Measurements from ENCODE around the gene ANHX. TPM values are rescaled to one million over a fixed set of nuclear protein-coding genes. Genes with fewer than 3 reads are reported as not detected.

ANHX gene
- total RNA-seq, 2 experiments from 2014 or later = not detected

DNA sequence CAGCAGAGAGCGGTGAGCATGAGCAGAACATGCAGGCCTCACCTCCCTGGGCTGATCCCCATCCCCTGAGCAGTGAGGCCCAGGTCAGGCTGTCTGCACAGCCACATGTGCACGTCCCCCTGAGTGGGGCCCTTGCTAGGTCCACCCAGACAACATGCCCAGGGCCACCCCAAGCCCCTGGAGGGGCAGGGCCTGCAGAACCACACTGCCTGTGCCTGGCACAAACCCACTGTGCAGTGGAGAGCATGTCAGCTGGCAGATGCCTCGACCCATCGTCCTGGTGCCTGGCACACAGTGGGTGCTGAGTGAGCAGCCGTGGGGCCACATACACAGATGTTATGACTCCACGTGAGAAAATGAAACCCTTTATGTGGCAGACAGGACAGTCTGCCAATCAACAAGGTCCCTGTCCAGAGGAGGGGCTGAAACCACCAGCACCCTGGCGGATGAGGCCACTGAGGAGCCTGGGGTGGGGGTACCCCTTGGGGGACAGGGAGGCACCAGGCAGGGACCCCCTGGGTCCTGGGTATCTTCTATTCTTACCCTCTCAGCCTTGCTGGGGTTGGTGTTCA, 8.3 kb downstream of the ANHX start:
- peaks cover 4% of the 10 kb centered on the region for H3K36me3 Mint-ChIP-seq (ENCODE audit: low read depth)
- ChIA-PET CTCF (no interaction called here), POLR2A (no interaction called here)
- no peaks in the 10 kb centered on the region for H3K4me1 Mint-ChIP-seq (ENCODE audit: low read depth)
- ATAC-seq = no peak
- no peak overlapping the region for H3K27ac Mint-ChIP-seq
- H3K9me3 Mint-ChIP-seq (ENCODE audit: insufficient read depth) = peaks cover 36% of the 10 kb centered on the region
- DNase-seq = no peak
- no peak overlapping the region for H3K4me3 Mint-ChIP-seq
- H3K27me3 Mint-ChIP-seq (ENCODE audit: low read depth) = no peaks in the 10 kb centered on the region

DNA sequence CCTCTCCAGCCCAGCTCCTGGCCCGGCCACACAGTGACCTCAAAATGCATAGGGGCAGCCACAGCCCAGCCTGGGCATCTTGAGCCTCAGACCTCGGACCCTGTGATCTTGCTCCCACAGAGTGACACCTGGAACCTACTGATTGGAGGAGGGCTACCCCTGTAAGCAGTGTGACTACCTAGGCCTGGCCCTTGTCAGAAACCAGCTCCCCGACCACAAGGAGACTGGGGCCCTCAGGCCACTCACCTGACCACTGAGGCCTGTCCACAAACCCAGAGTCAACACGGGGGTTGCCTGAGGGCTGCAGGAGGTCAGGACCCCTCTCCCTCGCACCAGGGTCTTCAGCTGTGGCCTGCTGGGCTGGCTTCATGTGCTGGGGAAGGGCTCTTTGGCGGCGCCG, 9.0 kb downstream of the ANHX start:
- ATAC-seq = no peak
- Mint-ChIP-seq H3K4me1 (ENCODE audit: low read depth) (no peaks in the 10 kb centered on the region), H3K27me3 (ENCODE audit: low read depth) (no peaks in the 10 kb centered on the region), H3K27ac (no peak overlapping the region), H3K36me3 (ENCODE audit: low read depth) (peaks cover 4% of the 10 kb centered on the region), H3K9me3 (ENCODE audit: insufficient read depth) (peaks cover 40% of the 10 kb centered on the region), H3K4me3 (no peak overlapping the region)
- DNase-seq = no peak
- CTCF ChIA-PET = no interaction called here
- POLR2A ChIA-PET = no interaction called here

DNA sequence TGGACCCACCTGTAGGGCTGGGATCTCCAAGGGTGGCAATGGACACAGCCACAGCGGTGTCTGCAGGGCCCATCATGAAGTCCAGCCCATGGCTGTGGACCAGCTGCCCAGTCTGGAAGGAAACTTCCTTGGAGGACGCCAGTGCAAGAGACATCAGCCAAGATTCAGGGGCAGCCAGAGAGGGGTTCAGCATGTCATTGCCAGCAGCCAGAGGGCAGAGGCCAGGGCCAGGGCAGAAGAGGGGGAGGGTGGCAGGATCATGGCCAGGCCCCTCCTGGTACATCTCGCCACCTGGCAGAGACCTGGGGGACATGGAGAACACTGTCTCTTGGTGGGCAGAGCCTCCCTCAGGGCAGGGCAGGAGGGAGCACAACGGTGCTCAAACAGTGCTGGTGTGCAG, 10.2 kb downstream of the ANHX start:
- no peak for ATAC-seq
- Mint-ChIP-seq H3K9me3 (ENCODE audit: insufficient read depth) (peaks cover 34% of the 10 kb centered on the region), H3K4me3 (no peak overlapping the region), H3K27me3 (ENCODE audit: low read depth) (no peaks in the 10 kb centered on the region), H3K27ac (no peak overlapping the region), H3K4me1 (ENCODE audit: low read depth) (no peaks in the 10 kb centered on the region), H3K36me3 (ENCODE audit: low read depth) (peaks cover 4% of the 10 kb centered on the region)
- no peak for DNase-seq
- CTCF ChIA-PET = no interaction called here
- POLR2A ChIA-PET = no interaction called here

DNA sequence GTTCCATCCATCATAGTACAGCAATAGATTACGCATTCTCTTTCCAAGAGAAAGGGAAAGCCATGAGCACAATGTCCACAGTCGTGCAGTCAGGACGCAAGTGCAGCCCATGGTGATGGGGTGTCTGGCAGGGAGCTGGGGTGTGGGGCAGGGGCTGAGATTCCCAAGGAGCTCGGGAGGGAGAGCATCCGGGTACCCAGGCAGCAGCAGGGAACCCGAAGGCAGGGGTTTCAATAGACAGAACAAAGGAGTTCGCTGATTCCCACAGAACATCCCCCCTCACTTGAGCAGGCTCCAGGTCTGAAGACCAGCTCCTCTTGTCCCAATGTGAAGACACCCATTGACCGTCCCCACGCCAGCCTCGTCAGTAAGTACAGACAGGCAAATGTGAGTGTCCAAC, 13.5 kb downstream of the ANHX start:
- CTCF ChIA-PET = no interaction called here
- DNase-seq = no peak
- POLR2A ChIA-PET = no interaction called here
- no peaks in the 10 kb centered on the region for H3K27me3 Mint-ChIP-seq (ENCODE audit: low read depth)
- peaks cover 31% of the 10 kb centered on the region for H3K9me3 Mint-ChIP-seq (ENCODE audit: insufficient read depth)
- no peaks in the 10 kb centered on the region for H3K4me1 Mint-ChIP-seq (ENCODE audit: low read depth)
- H3K4me3 Mint-ChIP-seq = no peak overlapping the region
- H3K27ac Mint-ChIP-seq = no peak overlapping the region
- H3K36me3 Mint-ChIP-seq (ENCODE audit: low read depth) = no peaks in the 10 kb centered on the region
- ATAC-seq = no peak

DNA sequence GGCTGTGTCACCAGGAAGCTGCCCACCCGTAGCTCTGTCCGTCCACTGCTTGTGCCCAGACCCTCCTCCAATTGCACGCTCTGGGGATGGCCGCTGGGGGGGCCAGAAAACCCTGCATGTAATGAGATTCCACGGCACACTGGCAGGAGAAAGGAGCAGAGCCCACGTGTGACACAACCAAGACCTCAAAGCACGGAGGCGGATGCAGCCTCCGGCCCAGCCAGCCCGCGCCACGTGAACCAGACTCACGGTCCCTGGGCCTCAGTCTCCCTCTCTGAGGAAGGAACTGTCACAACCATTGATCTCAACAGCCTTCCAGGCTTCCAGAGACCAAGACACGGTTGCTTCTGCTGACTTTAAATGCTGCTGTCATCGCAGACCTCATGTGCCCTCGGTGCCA, 14.4 kb downstream of the ANHX start:
- DNase-seq (no peak), ATAC-seq (no peak)
- Mint-ChIP-seq H3K4me1 (ENCODE audit: low read depth) (no peaks in the 10 kb centered on the region), H3K9me3 (ENCODE audit: insufficient read depth) (peaks cover 31% of the 10 kb centered on the region), H3K4me3 (no peak overlapping the region), H3K27ac (no peak overlapping the region), H3K27me3 (ENCODE audit: low read depth) (no peaks in the 10 kb centered on the region), H3K36me3 (ENCODE audit: low read depth) (no peaks in the 10 kb centered on the region)
- ChIA-PET POLR2A (no interaction called here), CTCF (no interaction called here)

DNA sequence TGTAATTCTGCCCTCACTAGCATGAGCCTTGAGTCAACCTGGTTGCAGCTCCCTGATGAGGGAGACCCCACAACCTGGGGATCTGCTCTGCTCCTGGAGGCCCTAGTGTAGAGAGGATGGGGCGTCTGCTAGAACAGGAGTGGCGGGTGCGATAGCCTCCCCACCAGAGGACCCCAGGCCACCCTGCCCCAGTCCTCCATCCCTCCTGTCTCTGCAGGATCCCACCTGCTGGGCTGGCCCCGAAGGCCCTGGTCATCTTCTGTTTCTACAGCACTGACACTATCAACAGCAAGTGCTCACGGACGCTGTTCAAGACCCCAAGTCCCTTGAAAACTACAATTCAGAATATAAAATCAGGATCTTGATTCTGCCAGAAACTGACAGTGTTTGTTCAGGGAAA, 15.2 kb downstream of the ANHX start:
- Mint-ChIP-seq H3K27ac (no peak overlapping the region), H3K9me3 (ENCODE audit: insufficient read depth) (peaks cover 31% of the 10 kb centered on the region), H3K4me3 (no peak overlapping the region), H3K36me3 (ENCODE audit: low read depth) (no peaks in the 10 kb centered on the region), H3K4me1 (ENCODE audit: low read depth) (no peaks in the 10 kb centered on the region), H3K27me3 (ENCODE audit: low read depth) (no peaks in the 10 kb centered on the region)
- no peak for ATAC-seq
- DNase-seq = no peak
- POLR2A ChIA-PET = no interaction called here
- CTCF ChIA-PET = no interaction called here

DNA sequence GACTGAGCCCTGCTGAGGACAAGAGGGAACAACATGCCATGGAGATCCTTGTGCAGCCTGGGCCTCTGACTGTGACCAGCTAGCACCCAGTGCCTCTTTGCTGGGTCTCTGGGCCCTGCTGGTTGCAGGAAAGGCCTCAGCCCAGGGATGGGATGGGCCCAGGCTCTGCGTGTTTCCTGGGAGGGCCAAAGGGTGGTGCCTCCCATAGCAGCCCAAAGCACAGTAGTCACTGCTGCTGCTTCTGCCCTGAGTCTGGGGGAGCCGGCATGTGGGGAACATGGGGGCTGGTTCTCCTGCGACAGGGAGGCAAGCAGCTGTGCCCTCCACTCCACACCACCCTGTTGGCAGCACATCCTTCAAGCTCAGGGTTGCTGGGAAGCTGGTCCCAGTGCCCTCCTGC, 18.5 kb downstream of the ANHX start:
- CTCF ChIA-PET = no interaction called here
- no peak for DNase-seq
- H3K36me3 Mint-ChIP-seq (ENCODE audit: low read depth) = no peaks in the 10 kb centered on the region
- H3K9me3 Mint-ChIP-seq (ENCODE audit: insufficient read depth) = peaks cover 24% of the 10 kb centered on the region
- H3K4me1 Mint-ChIP-seq (ENCODE audit: low read depth) = no peaks in the 10 kb centered on the region
- no peak overlapping the region for H3K4me3 Mint-ChIP-seq
- POLR2A ChIA-PET = no interaction called here
- ATAC-seq = no peak
- no peak overlapping the region for H3K27ac Mint-ChIP-seq
- H3K27me3 Mint-ChIP-seq (ENCODE audit: low read depth) = no peaks in the 10 kb centered on the region

DNA sequence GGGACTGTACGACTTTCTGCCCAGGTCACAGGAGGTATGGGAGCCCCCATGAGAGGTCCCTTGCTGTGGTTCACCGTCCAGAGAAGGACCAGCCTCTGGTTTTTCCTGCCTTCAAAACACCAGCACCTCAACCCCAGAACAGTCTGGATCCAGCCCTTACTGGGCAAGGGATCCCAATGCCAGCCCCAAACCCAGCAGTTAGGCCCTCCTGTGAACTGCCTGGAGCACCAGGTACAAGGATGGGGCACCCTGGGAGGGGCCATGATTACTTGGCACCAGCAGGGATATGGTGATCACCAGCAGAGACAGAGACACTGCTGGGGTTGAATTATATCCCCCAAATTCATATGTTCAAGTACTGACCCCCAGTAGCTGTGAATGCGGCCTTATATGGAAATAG, 20.0 kb downstream of the ANHX start:
- Mint-ChIP-seq H3K27me3 (ENCODE audit: low read depth) (no peaks in the 10 kb centered on the region), H3K9me3 (ENCODE audit: insufficient read depth) (peaks cover 29% of the 10 kb centered on the region), H3K4me1 (ENCODE audit: low read depth) (no peaks in the 10 kb centered on the region), H3K36me3 (ENCODE audit: low read depth) (no peaks in the 10 kb centered on the region), H3K27ac (no peak overlapping the region), H3K4me3 (no peak overlapping the region)
- CTCF ChIA-PET = no interaction called here
- no peak for ATAC-seq
- POLR2A ChIA-PET = no interaction called here
- no peak for DNase-seq

DNA sequence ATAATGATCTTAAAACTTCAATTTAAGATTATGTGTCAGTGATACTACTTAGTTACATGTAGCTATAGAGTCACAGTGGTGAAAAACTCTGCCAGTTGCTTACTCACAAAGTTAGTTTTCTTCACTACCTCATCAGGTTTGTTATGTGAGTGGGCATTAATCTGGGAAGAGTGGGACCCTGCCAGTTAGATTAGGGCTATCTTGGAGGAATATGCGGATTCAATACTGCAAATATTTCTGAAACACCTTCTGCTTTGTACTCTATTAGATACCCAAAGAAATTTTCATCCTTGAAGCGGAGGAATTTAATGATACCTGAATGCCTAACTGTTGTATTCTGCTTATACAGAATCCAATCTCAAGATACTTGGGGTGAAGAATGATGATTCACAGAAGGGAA, 29.3 kb downstream of the ANHX start:
- ChIA-PET POLR2A (no interaction called here), CTCF (no interaction called here)
- DNase-seq = no peak
- H3K4me1 Mint-ChIP-seq (ENCODE audit: low read depth) = no peaks in the 10 kb centered on the region
- ATAC-seq = no peak
- H3K27ac Mint-ChIP-seq = no peak overlapping the region
- no peak overlapping the region for H3K4me3 Mint-ChIP-seq
- peaks cover 61% of the 10 kb centered on the region for H3K9me3 Mint-ChIP-seq (ENCODE audit: insufficient read depth)
- peaks cover 44% of the 10 kb centered on the region for H3K36me3 Mint-ChIP-seq (ENCODE audit: low read depth)
- no peaks in the 10 kb centered on the region for H3K27me3 Mint-ChIP-seq (ENCODE audit: low read depth)

DNA sequence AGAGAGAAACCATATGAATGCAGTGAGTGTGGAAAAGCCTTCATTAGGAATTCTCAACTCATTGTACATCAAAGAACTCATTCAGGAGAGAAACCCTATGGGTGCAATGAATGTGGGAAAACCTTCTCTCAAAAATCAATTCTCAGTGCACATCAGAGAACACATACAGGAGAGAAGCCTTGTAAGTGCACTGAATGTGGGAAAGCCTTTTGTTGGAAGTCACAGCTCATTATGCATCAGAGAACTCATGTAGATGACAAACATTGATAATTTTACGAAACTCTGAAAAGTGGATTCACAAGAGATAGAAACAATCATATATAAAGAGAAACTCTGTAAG, 31.4 kb downstream of the ANHX start:
- CTCF ChIA-PET = no interaction called here
- no peak overlapping the region for H3K4me3 Mint-ChIP-seq
- no peak for ATAC-seq
- H3K9me3 Mint-ChIP-seq (ENCODE audit: insufficient read depth) = peaks cover 70% of the 10 kb centered on the region
- no peaks in the 10 kb centered on the region for H3K27me3 Mint-ChIP-seq (ENCODE audit: low read depth)
- H3K4me1 Mint-ChIP-seq (ENCODE audit: low read depth) = no peaks in the 10 kb centered on the region
- POLR2A ChIA-PET = interaction anchor here (0.8 kb wide), 1 partner anchor 95 kb away, joined by 3 read pairs; no protein-coding TSS in a partner anchor
- H3K36me3 Mint-ChIP-seq (ENCODE audit: low read depth) = peaks cover 64% of the 10 kb centered on the region
- no peak overlapping the region for H3K27ac Mint-ChIP-seq
- DNase-seq = no peak

DNA sequence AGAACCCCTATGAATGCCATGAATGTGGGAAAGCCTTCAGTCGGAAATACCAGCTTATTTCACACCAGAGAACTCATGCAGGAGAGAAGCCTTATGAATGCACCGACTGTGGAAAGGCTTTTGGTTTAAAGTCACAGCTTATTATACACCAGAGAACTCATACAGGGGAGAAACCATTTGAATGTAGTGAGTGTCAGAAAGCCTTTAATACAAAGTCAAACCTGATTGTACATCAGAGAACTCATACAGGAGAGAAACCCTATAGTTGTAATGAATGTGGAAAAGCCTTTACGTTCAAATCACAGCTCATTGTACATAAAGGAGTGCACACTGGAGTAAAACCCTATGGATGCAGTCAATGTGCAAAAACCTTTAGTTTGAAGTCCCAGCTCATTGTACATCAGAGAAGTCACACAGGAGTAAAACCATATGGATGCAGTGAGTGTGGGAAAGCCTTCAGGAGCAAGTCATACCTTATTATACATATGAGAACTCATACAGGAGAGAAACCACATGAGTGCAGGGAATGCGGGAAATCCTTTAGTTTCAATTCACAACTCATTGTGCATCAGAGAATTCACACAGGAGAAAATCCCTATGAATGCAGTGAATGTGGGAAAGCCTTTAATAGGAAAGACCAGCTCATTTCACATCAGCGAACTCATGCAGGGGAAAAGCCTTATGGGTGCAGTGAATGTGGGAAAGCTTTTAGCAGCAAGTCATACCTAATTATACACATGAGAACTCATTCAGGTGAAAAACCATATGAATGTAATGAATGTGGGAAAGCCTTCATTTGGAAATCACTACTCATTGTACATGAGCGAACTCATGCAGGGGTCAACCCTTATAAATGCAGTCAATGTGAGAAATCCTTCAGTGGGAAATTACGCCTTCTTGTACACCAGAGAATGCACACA, 32.1 kb downstream of the ANHX start:
- DNase-seq (no peak), ATAC-seq (no peak)
- Mint-ChIP-seq H3K9me3 (ENCODE audit: insufficient read depth) (peaks cover 68% of the 10 kb centered on the region), H3K36me3 (ENCODE audit: low read depth) (peaks cover 65% of the 10 kb centered on the region), H3K27ac (no peak overlapping the region), H3K4me3 (no peak overlapping the region), H3K27me3 (ENCODE audit: low read depth) (no peaks in the 10 kb centered on the region), H3K4me1 (ENCODE audit: low read depth) (no peaks in the 10 kb centered on the region)
- CTCF ChIA-PET = no interaction called here
- POLR2A ChIA-PET = interaction anchor here (0.8 kb wide), 1 partner anchor 95 kb away, joined by 3 read pairs; no protein-coding TSS in a partner anchor

DNA sequence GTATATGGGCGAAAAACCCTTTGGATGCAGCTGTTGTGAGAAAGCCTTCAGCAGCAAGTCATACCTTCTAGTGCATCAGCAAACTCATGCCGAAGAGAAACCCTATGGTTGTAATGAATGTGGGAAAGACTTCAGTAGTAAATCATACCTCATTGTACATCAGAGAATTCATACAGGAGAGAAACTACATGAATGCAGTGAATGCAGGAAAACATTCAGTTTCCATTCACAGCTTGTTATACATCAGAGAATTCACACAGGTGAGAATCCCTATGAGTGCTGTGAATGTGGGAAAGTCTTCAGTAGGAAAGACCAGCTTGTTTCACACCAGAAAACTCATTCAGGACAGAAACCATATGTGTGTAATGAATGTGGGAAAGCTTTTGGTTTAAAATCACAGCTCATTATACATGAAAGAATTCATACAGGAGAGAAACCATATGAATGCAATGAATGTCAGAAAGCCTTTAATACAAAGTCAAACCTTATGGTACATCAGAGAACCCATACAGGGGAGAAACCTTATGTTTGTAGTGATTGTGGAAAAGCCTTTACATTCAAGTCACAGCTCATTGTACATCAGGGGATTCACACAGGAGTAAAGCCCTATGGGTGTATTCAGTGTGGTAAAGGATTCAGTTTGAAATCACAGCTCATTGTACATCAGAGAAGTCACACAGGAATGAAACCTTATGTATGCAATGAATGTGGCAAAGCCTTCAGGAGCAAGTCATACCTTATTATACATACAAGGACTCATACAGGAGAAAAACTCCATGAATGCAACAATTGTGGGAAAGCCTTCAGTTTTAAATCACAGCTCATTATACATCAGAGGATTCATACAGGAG, 33.0 kb downstream of the ANHX start:
- H3K36me3 Mint-ChIP-seq (ENCODE audit: low read depth) = peaks cover 63% of the 10 kb centered on the region
- no peak for ATAC-seq

More for the DNA sequence above, 33.0 kb downstream of the ANHX start:
- no peak for DNase-seq
- H3K9me3 Mint-ChIP-seq (ENCODE audit: insufficient read depth) = peaks cover 66% of the 10 kb centered on the region
- no peaks in the 10 kb centered on the region for H3K27me3 Mint-ChIP-seq (ENCODE audit: low read depth)
- CTCF ChIA-PET = no interaction called here
- no peak overlapping the region for H3K27ac Mint-ChIP-seq
- H3K4me1 Mint-ChIP-seq (ENCODE audit: low read depth) = no peaks in the 10 kb centered on the region
- POLR2A ChIA-PET = no interaction called here
- H3K4me3 Mint-ChIP-seq = no peak overlapping the region
